ENCODE data around the gene GPRIN1. TPM values are rescaled to one million over a fixed set of nuclear protein-coding genes. Genes with fewer than 3 reads are reported as not detected.

Gene GPRIN1
- polyA plus RNA-seq, 5 donors = 0.72 to 1.2 (median 1.0) TPM

GRCh38 chr5:176643491-176644219 lies 33.7 kb upstream of the GPRIN1 start:
- no peak for DNase-seq

GRCh38 chr5:176642675-176643490 lies 32.9 kb upstream of the GPRIN1 start:
- no peak for DNase-seq

- DNase-seq = no peak
Observed at GRCh38 chr5:176640616-176641015, 30.7 kb upstream of the GPRIN1 start.

- DNase-seq = peak in 1 of 2 donors; percentile 41
Observed at GRCh38 chr5:176639981-176640380, 30.0 kb upstream of the GPRIN1 start.

- no peak for DNase-seq
Observed at GRCh38 chr5:176639208-176639607, 29.3 kb upstream of the GPRIN1 start.

- no peak for DNase-seq
Observed at GRCh38 chr5:176638437-176638836, 28.5 kb upstream of the GPRIN1 start.

- no peak for DNase-seq
Observed at GRCh38 chr5:176637556-176637955, 27.6 kb upstream of the GPRIN1 start.

- no peak for DNase-seq
Observed at GRCh38 chr5:176636426-176636825, 26.5 kb upstream of the GPRIN1 start.

- DNase-seq = no peak
Observed at GRCh38 chr5:176633598-176633997, 23.6 kb upstream of the GPRIN1 start.

GRCh38 chr5:176632745-176633144 lies 22.8 kb upstream of the GPRIN1 start:
- DNase-seq = no peak

GRCh38 chr5:176631383-176632200 lies 21.6 kb upstream of the GPRIN1 start:
- no peak for DNase-seq

- DNase-seq = no peak
Observed at GRCh38 chr5:176630681-176631222, 20.8 kb upstream of the GPRIN1 start.

- no peak for DNase-seq
Observed at GRCh38 chr5:176629853-176630680, 20.1 kb upstream of the GPRIN1 start, which contains the start of the genes EIF4E1B and SNCB. Gene EIF4E1B (plus strand): TSS chr5:176630675. CDS start chr5:176642788, 12,113 bp downstream. Gene SNCB (minus strand): TSS chr5:176630534. CDS start chr5:176629654, 880 bp downstream.

GRCh38 chr5:176629317-176629852 lies 19.4 kb upstream of the GPRIN1 start:
- DNase-seq = no peak

GRCh38 chr5:176628406-176629228 lies 18.7 kb upstream of the GPRIN1 start:
- no peak for DNase-seq

- DNase-seq = no peak
Observed at GRCh38 chr5:176627582-176627981, 17.6 kb upstream of the GPRIN1 start.

GRCh38 chr5:176626876-176627236 lies 16.9 kb upstream of the GPRIN1 start:
- no peak for DNase-seq

GRCh38 chr5:176625966-176626875 lies 16.3 kb upstream of the GPRIN1 start:
- DNase-seq = no peak

GRCh38 chr5:176625512-176625911 lies 15.6 kb upstream of the GPRIN1 start:
- DNase-seq = no peak
